ENCODE data around the gene FLT1. TPM values are rescaled to one million over a fixed set of nuclear protein-coding genes. Genes with fewer than 3 reads are reported as not detected.

The FLT1 gene
- total and polyA plus RNA-seq, 9 donors, result 13.2 to 17.3 (median 15.8) TPM

- H3K36me3 ChIP-seq (ENCODE audit: control insufficient read depth, insufficient read depth, low read length), result no peaks in the 10 kb centered on the region
- DNase-seq, result no peak
- H3K9me3 ChIP-seq (replicated peaks; ENCODE audit: control insufficient read depth, low read depth, low read length), result peaks cover 6% of the 10 kb centered on the region
- no peak overlapping the region for H3K4me3 ChIP-seq (ENCODE audit: low read length)
- H3K4me1 ChIP-seq (ENCODE audit: control insufficient read depth, insufficient read depth, low read length), result peaks cover 7% of the 10 kb centered on the region
- H3K27me3 ChIP-seq (ENCODE audit: control insufficient read depth, insufficient read depth, low read length), result peaks cover 35% of the 10 kb centered on the region
- 100% methylated on average over 1 of the region's 3 CpGs for WGBS (ENCODE audit: insufficient coverage)
- H3K27ac ChIP-seq (ENCODE audit: low read length), result no peak overlapping the region
Observed at GRCh38 chr13:28536371-28536770, 41.4 kb upstream of the FLT1 start.

GRCh38 chr13:28535734-28536133, 40.8 kb upstream of the FLT1 start:
- Histone ChIP-seq H3K36me3 (ENCODE audit: control insufficient read depth, insufficient read depth, low read length) (no peaks in the 10 kb centered on the region), H3K9me3 (replicated peaks; ENCODE audit: control insufficient read depth, low read depth, low read length) (peaks cover 6% of the 10 kb centered on the region), H3K4me3 (ENCODE audit: low read length) (no peak overlapping the region), H3K27me3 (ENCODE audit: control insufficient read depth, insufficient read depth, low read length) (peaks cover 41% of the 10 kb centered on the region), H3K4me1 (ENCODE audit: control insufficient read depth, insufficient read depth, low read length) (peaks cover 13% of the 10 kb centered on the region), H3K27ac (ENCODE audit: low read length) (no peak overlapping the region)
- no CpG with 5 or more reads among the region's 2 CpGs for WGBS (ENCODE audit: insufficient coverage)
- DNase-seq, result no peak

GRCh38 chr13:28534801-28535200, 39.9 kb upstream of the FLT1 start:
- Histone ChIP-seq H3K4me1 (ENCODE audit: control insufficient read depth, insufficient read depth, low read length) (peaks cover 14% of the 10 kb centered on the region), H3K27me3 (ENCODE audit: control insufficient read depth, insufficient read depth, low read length) (peaks cover 48% of the 10 kb centered on the region)

GRCh38 chr13:28534210-28534609, 39.3 kb upstream of the FLT1 start:
- H3K9me3 ChIP-seq (replicated peaks; ENCODE audit: control insufficient read depth, low read depth, low read length), result peaks cover 6% of the 10 kb centered on the region
- no peak overlapping the region for H3K27ac ChIP-seq (ENCODE audit: low read length)
- H3K36me3 ChIP-seq (ENCODE audit: control insufficient read depth, insufficient read depth, low read length), result no peaks in the 10 kb centered on the region
- DNase-seq, result no peak
- H3K4me1 ChIP-seq (ENCODE audit: control insufficient read depth, insufficient read depth, low read length), result peaks cover 14% of the 10 kb centered on the region
- WGBS (ENCODE audit: insufficient coverage), result 100% methylated on average over 1 of the region's 5 CpGs
- no peak overlapping the region for H3K4me3 ChIP-seq (ENCODE audit: low read length)
- peaks cover 51% of the 10 kb centered on the region for H3K27me3 ChIP-seq (ENCODE audit: control insufficient read depth, insufficient read depth, low read length)

More at GRCh38 chr13:28534801-28535200, 39.9 kb upstream of the FLT1 start:
- DNase-seq, result no peak
- WGBS (ENCODE audit: insufficient coverage), result 100% methylated on average over 2 of the region's 5 CpGs
- no peak overlapping the region for H3K4me3 ChIP-seq (ENCODE audit: low read length)
- no peaks in the 10 kb centered on the region for H3K36me3 ChIP-seq (ENCODE audit: control insufficient read depth, insufficient read depth, low read length)
- H3K27ac ChIP-seq (ENCODE audit: low read length), result no peak overlapping the region
- peaks cover 6% of the 10 kb centered on the region for H3K9me3 ChIP-seq (replicated peaks; ENCODE audit: control insufficient read depth, low read depth, low read length)

GRCh38 chr13:28533441-28534166, 38.7 kb upstream of the FLT1 start:
- Histone ChIP-seq H3K4me1 (ENCODE audit: control insufficient read depth, insufficient read depth, low read length) (peaks cover 14% of the 10 kb centered on the region), H3K9me3 (replicated peaks; ENCODE audit: control insufficient read depth, low read depth, low read length) (peaks cover 6% of the 10 kb centered on the region), H3K27ac (ENCODE audit: low read length) (peak overlapping the region; percentile 47), H3K4me3 (ENCODE audit: low read length) (no peak overlapping the region), H3K36me3 (ENCODE audit: control insufficient read depth, insufficient read depth, low read length) (no peaks in the 10 kb centered on the region), H3K27me3 (ENCODE audit: control insufficient read depth, insufficient read depth, low read length) (peaks cover 54% of the 10 kb centered on the region)
- DNase-seq, result no peak
- WGBS (ENCODE audit: insufficient coverage), result 94% methylated on average over 4 of the region's 7 CpGs

GRCh38 chr13:28533125-28533436, 38.2 kb upstream of the FLT1 start:
- Histone ChIP-seq H3K27ac (ENCODE audit: low read length) (peak overlapping the region; percentile 47), H3K27me3 (ENCODE audit: control insufficient read depth, insufficient read depth, low read length) (peaks cover 58% of the 10 kb centered on the region)
- 6% methylated on average over 6 of the region's 10 CpGs for WGBS (ENCODE audit: insufficient coverage)

GRCh38 chr13:28532388-28533124, 37.6 kb upstream of the FLT1 start:
- WGBS (ENCODE audit: insufficient coverage), result 1% methylated on average over 93 of the region's 96 CpGs
- H3K4me3 ChIP-seq (ENCODE audit: low read length), result peak overlapping the region; percentile 25
- no peaks in the 10 kb centered on the region for H3K36me3 ChIP-seq (ENCODE audit: control insufficient read depth, insufficient read depth, low read length)
- DNase-seq, result peak; percentile 36
- peaks cover 63% of the 10 kb centered on the region for H3K27me3 ChIP-seq (ENCODE audit: control insufficient read depth, insufficient read depth, low read length)
- H3K4me1 ChIP-seq (ENCODE audit: control insufficient read depth, insufficient read depth, low read length), result peaks cover 14% of the 10 kb centered on the region
- peaks cover 6% of the 10 kb centered on the region for H3K9me3 ChIP-seq (replicated peaks; ENCODE audit: control insufficient read depth, low read depth, low read length)
- peak overlapping the region; percentile 47 for H3K27ac ChIP-seq (ENCODE audit: low read length)

More at GRCh38 chr13:28533125-28533436, 38.2 kb upstream of the FLT1 start:
- peaks cover 14% of the 10 kb centered on the region for H3K4me1 ChIP-seq (ENCODE audit: control insufficient read depth, insufficient read depth, low read length)
- no peaks in the 10 kb centered on the region for H3K36me3 ChIP-seq (ENCODE audit: control insufficient read depth, insufficient read depth, low read length)
- H3K9me3 ChIP-seq (replicated peaks; ENCODE audit: control insufficient read depth, low read depth, low read length), result peaks cover 6% of the 10 kb centered on the region
- H3K4me3 ChIP-seq (ENCODE audit: low read length), result peak overlapping the region; percentile 25
- peak; percentile 21 for DNase-seq

GRCh38 chr13:28531845-28532387, 37.0 kb upstream of the FLT1 start:
- peak; percentile 8 for DNase-seq
- Histone ChIP-seq H3K36me3 (ENCODE audit: control insufficient read depth, insufficient read depth, low read length) (no peaks in the 10 kb centered on the region), H3K9me3 (replicated peaks; ENCODE audit: control insufficient read depth, low read depth, low read length) (peaks cover 6% of the 10 kb centered on the region), H3K4me1 (ENCODE audit: control insufficient read depth, insufficient read depth, low read length) (peaks cover 14% of the 10 kb centered on the region), H3K27me3 (ENCODE audit: control insufficient read depth, insufficient read depth, low read length) (peaks cover 63% of the 10 kb centered on the region), H3K4me3 (ENCODE audit: low read length) (peak overlapping the region; percentile 26), H3K27ac (ENCODE audit: low read length) (peak overlapping the region; percentile 47)
- WGBS (ENCODE audit: insufficient coverage), result 4% methylated on average over 21 of the region's 25 CpGs

GRCh38 chr13:28531077-28531844, 36.3 kb upstream of the FLT1 start:
- 1% methylated on average over 38 of the region's 39 CpGs for WGBS (ENCODE audit: insufficient coverage)
- Histone ChIP-seq H3K4me3 (ENCODE audit: low read length) (peak overlapping the region; percentile 26), H3K4me1 (ENCODE audit: control insufficient read depth, insufficient read depth, low read length) (peaks cover 14% of the 10 kb centered on the region), H3K27ac (ENCODE audit: low read length) (peak overlapping the region; percentile 47), H3K27me3 (ENCODE audit: control insufficient read depth, insufficient read depth, low read length) (peaks cover 63% of the 10 kb centered on the region), H3K9me3 (replicated peaks; ENCODE audit: control insufficient read depth, low read depth, low read length) (peaks cover 6% of the 10 kb centered on the region), H3K36me3 (ENCODE audit: control insufficient read depth, insufficient read depth, low read length) (no peaks in the 10 kb centered on the region)
- peak; percentile 74 for DNase-seq

- peaks cover 14% of the 10 kb centered on the region for H3K4me1 ChIP-seq (ENCODE audit: control insufficient read depth, insufficient read depth, low read length)
- 9% methylated on average over 1 of the region's 3 CpGs for whole genome bisulfite sequencing (ENCODE audit: insufficient coverage)
Observed at GRCh38 chr13:28530729-28531076, 35.8 kb upstream of the FLT1 start.

More at GRCh38 chr13:28530729-28531076, 35.8 kb upstream of the FLT1 start:
- Histone ChIP-seq H3K9me3 (replicated peaks; ENCODE audit: control insufficient read depth, low read depth, low read length) (peaks cover 3% of the 10 kb centered on the region), H3K27me3 (ENCODE audit: control insufficient read depth, insufficient read depth, low read length) (peaks cover 63% of the 10 kb centered on the region), H3K27ac (ENCODE audit: low read length) (no peak overlapping the region), H3K36me3 (ENCODE audit: control insufficient read depth, insufficient read depth, low read length) (no peaks in the 10 kb centered on the region), H3K4me3 (ENCODE audit: low read length) (peak overlapping the region; percentile 26)
- DNase-seq, result no peak

Data from muscle of leg (tissue), 11 donors.